Femur (tissue), 1 donor: Measurements from ENCODE around the gene GOLGA3.
"Not testable (repeated sequence)": the region's sequence is repeated elsewhere in the genome, so short reads cannot be mapped to it uniquely, and the experiment has no call there.

Source experiments
- DNase-seq: peaks from one replicate; pipeline ENCODE4 v3.0.0-alpha.2; 2017

Gene GOLGA3

GRCh38 chr12:132847363-132848356 is 19.0 kb upstream of the GOLGA3 start:
- no peak for DNase-seq

GRCh38 chr12:132844681-132845080 is 16.0 kb upstream of the GOLGA3 start:
- DNase-seq, result not testable (repeated sequence)

GRCh38 chr12:132842449-132843045 is 13.9 kb upstream of the GOLGA3 start:
- DNase-seq, result no peak

GRCh38 chr12:132841151-132841550 is 12.5 kb upstream of the GOLGA3 start:
- no peak for DNase-seq

- DNase-seq, result no peak
Measured at GRCh38 chr12:132840536-132840935, 11.9 kb upstream of the GOLGA3 start.

GRCh38 chr12:132839558-132840235 is 11.0 kb upstream of the GOLGA3 start:
- no peak for DNase-seq

GRCh38 chr12:132838410-132839080 is 9.9 kb upstream of the GOLGA3 start:
- no peak for DNase-seq

- peak; percentile 71 for DNase-seq
Measured at GRCh38 chr12:132837693-132838409, 9.2 kb upstream of the GOLGA3 start.

GRCh38 chr12:132836795-132837331 is 8.2 kb upstream of the GOLGA3 start:
- DNase-seq, result no peak

- not testable (repeated sequence) for DNase-seq
Measured at GRCh38 chr12:132836230-132836629, 7.6 kb upstream of the GOLGA3 start.

GRCh38 chr12:132835076-132836025 is 6.7 kb upstream of the GOLGA3 start:
- DNase-seq, result no peak

GRCh38 chr12:132834181-132834711 is 5.6 kb upstream of the GOLGA3 start:
- DNase-seq, result no peak

GRCh38 chr12:132833341-132833740 is 4.7 kb upstream of the GOLGA3 start:
- no peak for DNase-seq

GRCh38 chr12:132831771-132832170 is 3.1 kb upstream of the GOLGA3 start:
- no peak for DNase-seq

- no peak for DNase-seq
Measured at GRCh38 chr12:132827763-132828703, 636 bp downstream of the GOLGA3 start.

GRCh38 chr12:132825861-132826260 is 2.8 kb downstream of the GOLGA3 start:
- no peak for DNase-seq

- DNase-seq, result no peak
Measured at GRCh38 chr12:132825089-132825488, 3.6 kb downstream of the GOLGA3 start.

- DNase-seq, result no peak
Measured at GRCh38 chr12:132824053-132824452, 4.6 kb downstream of the GOLGA3 start.

GRCh38 chr12:132818562-132818961 is 10.1 kb downstream of the GOLGA3 start:
- DNase-seq, result no peak
